NCI-H187 treated with DMSO at 0.1 percent for 48 hours (cell line): ENCODE data around the gene ADIPOR2.

Experiments
- DNase-seq: peaks from one replicate; lab custom pipeline; 2025; lab: John Stamatoyannopoulos, UW

ADIPOR2 gene

DNA sequence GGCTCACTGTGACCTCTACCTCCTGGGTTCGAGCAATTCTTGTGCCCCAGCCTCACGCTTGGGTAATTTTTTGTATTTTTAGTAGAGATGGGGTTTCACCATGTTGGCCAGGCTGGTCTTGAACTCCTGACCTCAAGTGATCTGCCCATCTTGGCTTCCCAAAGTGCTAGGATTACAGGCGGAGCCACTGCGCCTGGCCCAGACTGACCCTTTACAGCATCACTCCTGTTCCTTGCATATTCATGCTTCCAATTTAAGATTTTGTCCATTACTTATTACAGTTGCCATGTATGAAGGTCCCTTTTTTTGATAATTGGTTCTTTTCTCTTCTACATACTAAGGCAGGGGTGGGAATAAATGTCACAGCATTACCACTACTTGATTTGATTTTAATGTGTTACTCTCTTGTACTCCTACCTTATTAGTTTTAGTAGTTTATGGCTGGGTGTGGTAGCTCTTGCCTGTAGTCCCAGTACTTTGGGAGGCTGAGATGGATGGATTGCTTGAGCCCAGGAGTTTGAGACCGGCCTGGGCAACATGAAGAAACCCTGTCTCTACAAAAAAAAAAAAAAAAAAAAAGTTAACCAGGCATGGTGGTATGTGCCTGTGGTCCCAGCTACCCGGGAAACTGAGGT is 46.9 kb downstream of the ADIPOR2 start:
- DNase-seq, result no peak

DNA sequence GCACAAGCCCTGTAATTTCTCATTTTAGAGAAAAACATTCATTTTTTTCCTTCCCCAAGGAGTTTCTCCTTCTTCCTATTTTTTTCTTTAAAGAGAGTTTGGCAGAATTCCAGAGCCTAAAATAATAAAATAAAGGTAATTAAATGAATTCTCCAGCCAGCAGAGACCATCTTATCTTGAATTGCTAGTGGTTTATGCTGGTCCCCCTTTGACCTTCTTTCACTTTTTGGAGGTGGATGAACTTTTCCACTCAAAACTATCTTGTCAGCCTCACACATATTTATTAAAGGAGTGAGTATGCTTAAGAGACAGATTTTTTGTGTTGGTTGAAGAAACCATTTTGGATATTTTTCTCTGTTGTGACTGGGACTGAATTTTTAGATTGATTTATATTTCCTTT is 47.6 kb downstream of the ADIPOR2 start:
- no peak for DNase-seq

- DNase-seq, result no peak
These were observed 48.5 kb downstream of the ADIPOR2 start for GRCh38 chr12:1739368-1739767.

- DNase-seq, result no peak
These were observed 49.5 kb downstream of the ADIPOR2 start for GRCh38 chr12:1740161-1740948.

DNA sequence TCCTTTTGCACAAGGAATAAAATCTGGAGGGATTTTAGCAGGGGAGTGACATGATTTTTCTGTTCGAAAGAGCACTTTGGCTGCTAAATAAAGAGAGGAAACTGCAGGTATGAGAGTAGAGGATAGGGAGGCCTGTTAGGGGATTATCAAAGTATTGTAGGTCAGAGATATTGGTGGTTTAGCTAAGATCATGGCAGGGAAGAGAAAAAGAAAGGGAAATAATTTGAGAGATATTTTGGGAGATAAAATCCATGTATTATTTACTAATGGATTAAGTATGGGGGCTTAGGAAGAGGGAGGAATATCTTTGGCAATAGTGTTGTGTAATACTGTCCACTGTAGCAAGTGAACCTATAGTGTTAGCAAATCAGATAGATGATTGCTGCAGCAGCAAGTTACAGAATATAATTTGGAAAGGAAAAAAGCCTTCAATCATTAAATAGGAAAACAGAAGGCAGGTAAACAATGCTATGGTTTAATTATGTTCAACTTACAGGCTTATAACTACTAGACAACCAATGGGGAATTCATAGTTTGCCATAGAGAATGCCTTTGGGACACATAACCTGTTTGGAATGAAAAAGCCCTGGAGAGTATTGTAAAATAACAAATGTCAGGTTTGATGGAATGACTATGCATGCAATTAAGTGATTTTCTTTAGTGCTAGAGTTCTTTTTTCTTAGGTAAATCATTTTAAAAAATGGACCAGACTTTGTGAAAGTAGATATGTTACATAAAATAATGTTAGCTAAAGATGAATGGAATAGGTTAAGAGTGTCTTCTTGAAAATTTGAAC is 50.5 kb downstream of the ADIPOR2 start:
- no peak for DNase-seq

DNA sequence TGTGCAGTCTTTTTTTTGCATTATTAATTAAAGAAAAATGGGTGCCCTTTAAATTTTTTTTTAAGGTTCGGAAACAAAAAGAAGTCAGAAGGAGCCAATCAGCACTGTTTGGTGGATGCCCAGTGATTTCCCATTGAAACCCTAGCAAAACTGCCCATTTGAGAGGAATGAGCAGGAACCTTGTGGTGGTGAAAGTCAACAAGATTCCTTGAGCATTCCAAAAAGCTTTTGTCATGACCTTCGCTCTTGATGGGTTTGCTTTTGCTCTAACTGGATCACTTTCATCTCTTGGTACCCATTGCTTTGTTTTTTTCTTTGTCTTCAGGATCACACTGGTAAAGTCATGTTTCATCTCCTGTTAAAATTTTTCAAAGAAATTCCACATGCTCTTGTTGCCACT is 54.1 kb downstream of the ADIPOR2 start:
- no peak for DNase-seq

GRCh38 chr12:1747609-1748008 is 56.7 kb downstream of the ADIPOR2 start:
- DNase-seq, result no peak

DNA sequence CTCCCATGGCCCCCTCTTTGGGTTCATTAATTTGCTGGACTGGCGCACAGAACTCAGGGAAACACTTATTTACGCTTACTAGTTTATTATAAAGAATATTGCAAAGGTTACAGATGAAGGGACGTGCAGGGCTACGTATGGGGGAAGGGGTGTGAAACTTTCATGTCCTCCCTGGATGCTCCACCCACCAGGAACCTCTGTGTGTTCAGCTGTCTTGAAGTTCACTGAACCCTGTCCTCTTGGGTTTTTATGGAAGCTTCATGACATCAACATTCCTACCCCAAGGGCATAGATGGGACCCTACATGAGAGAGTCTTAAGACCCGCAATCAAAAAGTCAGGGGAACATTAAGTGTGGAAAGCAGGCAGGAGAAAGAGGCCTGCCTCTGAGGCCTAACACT is 58.1 kb downstream of the ADIPOR2 start:
- no peak for DNase-seq

GRCh38 chr12:1750300-1750699 is 59.4 kb downstream of the ADIPOR2 start:
- no peak for DNase-seq

DNA sequence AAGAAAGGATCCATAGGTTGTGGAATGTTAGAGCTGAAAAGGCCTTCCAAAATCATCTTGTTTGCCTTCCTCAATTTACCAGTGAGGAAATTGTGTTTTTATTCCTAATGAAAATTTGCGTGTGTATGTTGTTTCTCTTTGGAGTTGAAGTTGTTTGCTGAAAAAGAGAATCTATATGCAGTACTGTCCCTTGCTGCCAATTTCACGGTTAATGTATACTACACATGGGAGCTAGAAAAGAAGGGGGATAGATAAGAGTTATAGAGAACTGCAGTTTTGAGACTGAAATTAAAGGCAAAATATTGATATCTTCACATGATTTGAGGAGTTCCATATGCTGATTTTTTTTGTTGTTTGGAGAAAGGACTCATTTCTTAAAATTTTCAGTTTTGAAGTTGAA is 67.5 kb downstream of the ADIPOR2 start:
- DNase-seq, result no peak

DNA sequence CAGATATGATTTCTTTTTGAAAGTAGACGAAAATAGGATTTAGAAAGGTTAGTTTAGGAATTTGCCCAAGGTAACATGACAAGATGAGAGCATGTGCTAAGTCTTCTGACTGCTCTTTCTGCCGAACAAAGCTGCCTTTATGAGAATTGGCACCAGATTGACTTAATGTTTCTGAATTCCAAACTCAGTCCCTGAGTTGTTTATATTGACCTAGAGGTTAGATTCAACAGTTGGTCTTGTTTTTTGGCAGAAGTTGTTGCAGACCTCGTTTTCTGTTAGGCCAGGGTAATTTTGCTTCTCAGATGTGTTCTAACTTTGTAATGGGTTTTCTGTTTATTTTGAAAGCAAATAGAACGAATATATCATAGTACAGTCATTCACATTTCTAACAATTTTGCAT is 68.0 kb downstream of the ADIPOR2 start:
- DNase-seq, result no peak

- DNase-seq, result no peak
These were observed 69.9 kb downstream of the ADIPOR2 start for GRCh38 chr12:1760566-1761382.

DNA sequence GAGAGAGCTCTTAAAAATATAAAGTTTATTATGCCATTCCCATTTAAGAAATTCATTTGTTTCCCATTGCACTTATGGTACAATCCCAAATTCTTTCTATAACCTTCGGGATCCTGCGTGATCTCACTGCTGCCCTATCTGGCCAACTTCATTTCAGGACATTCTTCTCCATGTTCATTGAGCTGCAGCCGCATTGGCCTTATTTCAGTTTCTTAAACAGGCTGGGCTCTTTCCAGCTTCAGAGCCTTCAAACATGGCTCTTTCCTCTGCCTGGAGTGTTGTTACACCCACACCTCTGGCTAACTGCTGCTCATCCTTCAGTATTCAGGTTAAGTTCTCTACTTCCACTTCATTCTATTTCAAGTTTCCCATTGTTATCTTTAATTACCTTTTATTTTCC is 71.0 kb downstream of the ADIPOR2 start:
- DNase-seq, result no peak

- DNase-seq, result no peak
These were observed 72.3 kb downstream of the ADIPOR2 start for GRCh38 chr12:1763153-1763552.

DNA sequence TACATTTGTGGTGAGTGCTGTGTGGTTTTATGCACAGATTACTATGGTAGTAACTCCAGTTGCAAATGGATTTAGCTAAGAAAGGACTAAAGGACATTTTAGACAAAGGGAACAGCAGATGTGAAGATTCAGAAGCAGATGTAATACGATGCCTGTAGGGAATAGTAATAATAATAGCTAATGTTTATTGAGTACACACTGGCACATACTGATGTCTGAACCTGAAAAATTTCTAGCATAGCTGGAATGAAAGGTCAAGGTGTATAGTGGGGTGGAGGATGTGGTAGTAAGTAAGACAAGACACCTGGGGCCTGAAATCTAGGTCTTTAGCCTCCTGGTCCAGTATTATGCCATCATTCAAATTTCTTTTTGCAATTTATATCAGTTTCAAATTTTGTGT is 75.2 kb downstream of the ADIPOR2 start:
- no peak for DNase-seq

DNA sequence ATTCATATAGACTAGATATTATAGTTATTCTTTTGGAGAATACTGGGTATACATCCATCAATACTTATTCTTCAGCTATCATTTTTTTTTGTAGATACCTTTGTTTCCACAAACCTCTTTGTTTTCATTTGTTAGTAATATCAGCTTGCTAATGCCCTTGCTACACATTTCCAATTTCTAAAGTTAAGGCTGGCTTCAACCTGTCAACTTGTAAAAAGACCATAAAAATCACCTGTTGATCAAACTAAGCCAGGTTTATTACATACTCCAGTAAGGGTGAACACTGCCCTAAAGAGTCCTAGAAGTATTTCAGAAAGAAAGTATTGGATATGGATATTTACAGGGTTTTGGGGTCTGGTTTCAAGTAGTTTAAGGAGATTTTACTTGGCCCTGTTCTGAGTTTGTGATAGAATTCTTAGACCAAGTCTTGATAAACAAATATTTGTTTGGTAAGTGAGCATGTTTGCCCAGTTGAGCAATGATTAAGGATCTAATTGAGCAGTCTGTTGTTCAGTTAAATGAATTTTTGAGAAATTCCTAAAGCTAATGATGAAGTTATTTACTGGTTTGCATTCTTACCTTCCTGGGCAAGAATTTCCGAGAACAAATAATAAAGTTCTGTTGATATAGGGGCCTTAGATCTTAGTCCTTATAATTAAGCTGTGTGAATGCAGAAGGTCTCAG is 76.7 kb downstream of the ADIPOR2 start:
- no peak for DNase-seq

- DNase-seq, result no peak
These were observed 77.7 kb downstream of the ADIPOR2 start for GRCh38 chr12:1768615-1769014.

- DNase-seq, result no peak
These were observed 79.1 kb downstream of the ADIPOR2 start for GRCh38 chr12:1769809-1770494.

GRCh38 chr12:1773937-1774655 is 83.2 kb downstream of the ADIPOR2 start:
- no peak for DNase-seq
